Loucy (cell line): ENCODE results near the gene DES.

Experiments used
- CTCF ChIP-seq: fragments of 200-600 bp; sonication (generic); conservative IDR thresholded peaks from 2 replicates; pipeline ENCODE4 v1.5.1; 2014; ENCODE audit warnings: mild to moderate bottlenecking, antibody characterized with exemption, low read length
- EZH2phosphoT487 ChIP-seq: fragments of 200-600 bp; IDR thresholded peaks from 2 replicates; pipeline ENCODE4 v1.6.1; 2018; ENCODE audit warnings: antibody characterized with exemption, mild to moderate bottlenecking, moderate library complexity, borderline replicate concordance

- TF ChIP-seq CTCF (no peak), EZH2phosphoT487 (no peak)
These were observed 10.3 kb downstream of the DES start for GRCh38 chr2:219428469-219428868.
